ENCODE data around the gene RAB1A. TPM values are rescaled to one million over a fixed set of nuclear protein-coding genes. Genes with fewer than 3 reads are reported as not detected.

The RAB1A gene
- total RNA-seq, 1 experiment from 2014 or later = 165 TPM

- no peak for DNase-seq
- H3K4me2 ChIP-seq = no peak overlapping the region
- ChIA-PET POLR2A (ENCODE audit: unreplicated experiment) (no interaction called here), CTCF (interaction anchor here (1.2 to 1.3 kb wide), 2 partner anchors 252 kb away, joined by 4 to 7 read pairs; no protein-coding TSS in a partner anchor)
- H3K4me1 ChIP-seq (replicated peaks; ENCODE audit: insufficient read depth) = no peaks in the 10 kb centered on the region
- no peak overlapping the region for H3K4me3 ChIP-seq
- intact Hi-C loops (cut with micrococcal nuclease; ENCODE audit: unreplicated experiment) = loop anchor here (5.0 to 10.0 kb wide), 2 partner anchors 105 to 252 kb away; no protein-coding TSS in a partner anchor
- 0 out of 2 replicates have a peak, but pooled peaks cover 4% of the 10 kb centered on the region for H3F3A ChIP-seq (ENCODE audit: insufficient read depth, low read depth)
- no peaks in the 10 kb centered on the region for H3K27me3 ChIP-seq (ENCODE audit: insufficient read depth, low read depth)
- H3K9me3 ChIP-seq (ENCODE audit: insufficient read depth, low read depth) = no peaks in the 10 kb centered on the region
- no peaks in the 10 kb centered on the region for H3K36me3 ChIP-seq (ENCODE audit: low read depth)
- TF ChIP-seq EZH2 (IDR thresholded peaks at IDR 0.05; ENCODE audit: low read depth) (no peak), CTCF (conservative IDR thresholded peaks at IDR 0.05) (no peak)
- H4K20me1 ChIP-seq (ENCODE audit: insufficient read depth) = no peaks in the 10 kb centered on the region
- no peaks in the 10 kb centered on the region for H3K9me2 ChIP-seq (ENCODE audit: insufficient read depth)
- H3K79me2 ChIP-seq (ENCODE audit: low read depth) = no peaks in the 10 kb centered on the region
- H3K27ac ChIP-seq = no peak overlapping the region
- no peak overlapping the region for H2AFZ ChIP-seq
- BruUV-seq (replicated peaks) = no TSS peak
Observed at GRCh38 chr2:65169760-65170136, 39.8 kb upstream of the RAB1A start.

GRCh38 chr2:65165558-65165957 lies 35.7 kb upstream of the RAB1A start:
- H3K4me2 ChIP-seq = no peak overlapping the region
- POLR2A ChIA-PET (ENCODE audit: unreplicated experiment) = no interaction called here
- H3K9me2 ChIP-seq (ENCODE audit: insufficient read depth) = no peaks in the 10 kb centered on the region
- no peaks in the 10 kb centered on the region for H3K79me2 ChIP-seq (ENCODE audit: low read depth)
- 0 out of 2 replicates have a peak, but pooled peaks cover 2% of the 10 kb centered on the region for H3F3A ChIP-seq (ENCODE audit: insufficient read depth, low read depth)
- intact Hi-C loops (cut with micrococcal nuclease; ENCODE audit: unreplicated experiment) = loop anchor here (5.0 to 10.0 kb wide), 2 partner anchors 101 to 248 kb away; no protein-coding TSS in a partner anchor
- CTCF ChIA-PET = no interaction called here
- no peaks in the 10 kb centered on the region for H3K27me3 ChIP-seq (ENCODE audit: insufficient read depth, low read depth)
- H3K9me3 ChIP-seq (ENCODE audit: insufficient read depth, low read depth) = no peaks in the 10 kb centered on the region
- no peaks in the 10 kb centered on the region for H3K36me3 ChIP-seq (ENCODE audit: low read depth)
- TF ChIP-seq EZH2 (IDR thresholded peaks at IDR 0.05; ENCODE audit: low read depth) = no peak
- TF ChIP-seq CTCF (conservative IDR thresholded peaks at IDR 0.05) = no peak
- H3K27ac ChIP-seq = no peak overlapping the region
- peaks cover 10% of the 10 kb centered on the region for H3K4me1 ChIP-seq (replicated peaks; ENCODE audit: insufficient read depth)
- H3K4me3 ChIP-seq = no peak overlapping the region
- no peaks in the 10 kb centered on the region for H4K20me1 ChIP-seq (ENCODE audit: insufficient read depth)
- no TSS peak for BruUV-seq (replicated peaks)
- no peak overlapping the region for H2AFZ ChIP-seq
- no peak for DNase-seq

- Histone ChIP-seq H3K27ac (no peak overlapping the region), H2AFZ (no peak overlapping the region), H3K4me1 (replicated peaks; ENCODE audit: insufficient read depth) (peaks cover 10% of the 10 kb centered on the region), H3K4me3 (no peak overlapping the region), H4K20me1 (ENCODE audit: insufficient read depth) (no peaks in the 10 kb centered on the region), H3K79me2 (ENCODE audit: low read depth) (no peaks in the 10 kb centered on the region), H3F3A (ENCODE audit: insufficient read depth, low read depth) (no peaks in the 10 kb centered on the region), H3K9me2 (ENCODE audit: insufficient read depth) (no peaks in the 10 kb centered on the region), H3K9me3 (ENCODE audit: insufficient read depth, low read depth) (no peaks in the 10 kb centered on the region), H3K36me3 (ENCODE audit: low read depth) (no peaks in the 10 kb centered on the region), H3K27me3 (ENCODE audit: insufficient read depth, low read depth) (no peaks in the 10 kb centered on the region), H3K4me2 (no peak overlapping the region)
- DNase-seq = no peak
- intact Hi-C loops (cut with micrococcal nuclease; ENCODE audit: unreplicated experiment) = loop anchor here (10.0 kb wide), 1 partner anchor 100 kb away; no protein-coding TSS in a partner anchor
- ChIA-PET POLR2A (ENCODE audit: unreplicated experiment) (interaction anchor here (0.7 kb wide), 1 partner anchor 1332 kb away, joined by 11 read pairs; no protein-coding TSS in a partner anchor), CTCF (interaction anchor here (0.7 kb wide), 1 partner anchor 667 kb away, joined by 9 read pairs; no protein-coding TSS in a partner anchor)
- no TSS peak for BruUV-seq (replicated peaks)
- TF ChIP-seq EZH2 (IDR thresholded peaks at IDR 0.05; ENCODE audit: low read depth) = no peak
- no peak for TF ChIP-seq CTCF (conservative IDR thresholded peaks at IDR 0.05)
Observed at GRCh38 chr2:65164426-65164891, 34.6 kb upstream of the RAB1A start.
